ENCODE data around the gene PLCB1. TPM values are rescaled to one million over a fixed set of nuclear protein-coding genes. Genes with fewer than 3 reads are reported as not detected.
A peak's percentile ranks its signal among the peaks of the same experiment; 100 is the strongest.

PLCB1 gene
- total and polyA plus RNA-seq, 2 of the 4 experiments (the other 2 are of a cell fraction), result 5.6 to 16.1 TPM

- Histone ChIP-seq H2AK5ac (ENCODE audit: low read depth, low read length) (no peak overlapping the region), H2BK20ac (ENCODE audit: low read depth, low read length) (no peak overlapping the region), H3K14ac (replicated peaks; ENCODE audit: low read depth, low read length) (no peak overlapping the region), H3K9ac (ENCODE audit: low read depth, low read length) (no peak overlapping the region), H3K23ac (ENCODE audit: low read depth, low read length) (no peak overlapping the region), H3K27me3 (ENCODE audit: control insufficient read depth, insufficient read depth, low read length) (no peaks in the 10 kb centered on the region), H4K20me1 (ENCODE audit: insufficient read depth, low read length) (peaks cover 4% of the 10 kb centered on the region; the same call in 1 of the 2 replicates), H3K27ac (ENCODE audit: insufficient read depth, low read length) (no peak overlapping the region), H2BK15ac (ENCODE audit: low read depth, low read length) (no peak overlapping the region), H3K56ac (ENCODE audit: extremely low read depth, insufficient read depth, low read length) (no peak overlapping the region), H3K4me2 (ENCODE audit: low read depth, low read length) (no peak overlapping the region), H2BK5ac (ENCODE audit: low read depth, low read length, poor library complexity, severe bottlenecking) (no peak overlapping the region), H3K4me3 (ENCODE audit: insufficient read depth, low read depth, low read length) (no peak overlapping the region), H2AK9ac (replicated peaks; ENCODE audit: low read depth, low read length, poor library complexity) (no peak overlapping the region), H3K9me3 (ENCODE audit: control insufficient read depth, insufficient read depth, low read length) (no peaks in the 10 kb centered on the region), H4K5ac (ENCODE audit: low read depth, low read length) (no peak overlapping the region), H2AFZ (replicated peaks; ENCODE audit: low read length, poor library complexity) (no peak overlapping the region), H4K91ac (ENCODE audit: insufficient read depth, low read depth, low read length) (no peak overlapping the region), H3K9me1 (ENCODE audit: insufficient read depth, low read length) (0 out of 2 replicates have a peak, but pooled peaks cover 3% of the 10 kb centered on the region), H3K4me1 (ENCODE audit: control insufficient read depth, insufficient read depth, low read length) (no peaks in the 10 kb centered on the region), H3K79me1 (ENCODE audit: low read depth in 1 of 2, low read length in 2 of 2) (no peaks in the 10 kb centered on the region), H4K8ac (ENCODE audit: low read depth in 2 of 2, low read length in 2 of 2) (no peak overlapping the region), H3K36me3 (ENCODE audit: control insufficient read depth, insufficient read depth, low read length) (no peaks in the 10 kb centered on the region), H2BK120ac (ENCODE audit: low read depth, low read length) (no peak overlapping the region), H3K4ac (ENCODE audit: low read depth, low read length) (no peak overlapping the region), H3K18ac (ENCODE audit: low read depth, low read length) (no peak overlapping the region)
- no TSS peak for BruUV-seq (replicated peaks)
- ATAC-seq (ENCODE audit: low read depth) (no peak), DNase-seq (no peak)
- dilution Hi-C loops (cut with HindIII; ENCODE audit: low sequenced_read_pairs, unreplicated experiment) (no loop called here), in situ Hi-C loops (cut with MboI; ENCODE audit: low sequenced_read_pairs) (no loop called here), intact Hi-C loops (cut with micrococcal nuclease) (no loop called here)
- ChIA-PET CTCF (no interaction called here), POLR2A (ENCODE audit: unreplicated experiment) (no interaction called here)
- no peak for TF ChIP-seq RCOR1 (IDR thresholded peaks at IDR 0.05; ENCODE audit: insufficient replicate concordance, low read length)
- TF ChIP-seq MAFK (IDR thresholded peaks at IDR 0.05; ENCODE audit: low read depth, low read length), result peak; percentile 63; the same call in 1 of the 2 replicates
- no peak for TF ChIP-seq CEBPB (IDR thresholded peaks at IDR 0.05; ENCODE audit: low read depth, low read length)
- WGBS, 2 experiments (ENCODE audit: extremely low coverage in 2 of 2, insufficient read length in 1 of 2), result no CpG with 5 or more reads among the region's 1 CpG
Observed at GRCh38 chr20:8373579-8373978, 241.5 kb downstream of the PLCB1 start.
